Measurements from ENCODE around the gene TLK1.

- TF ChIP-seq MXI1 (conservative IDR thresholded peaks at IDR 0.05; ENCODE audit: poor library complexity, severe bottlenecking), result no peak
- no peak for TF ChIP-seq CTCF (IDR thresholded peaks at IDR 0.05; ENCODE audit: poor library complexity, severe bottlenecking)
- no peak for TF ChIP-seq EZH2 (IDR thresholded peaks at IDR 0.05; ENCODE audit: borderline replicate concordance, insufficient read depth, low read length, poor library complexity, severe bottlenecking)
- no peak for TF ChIP-seq POLR2AphosphoS5 (IDR thresholded peaks at IDR 0.05)
- no peak for TF ChIP-seq EP300 (conservative IDR thresholded peaks at IDR 0.05; ENCODE audit: poor library complexity, severe bottlenecking)
- TF ChIP-seq SMC3 (conservative IDR thresholded peaks at IDR 0.05; ENCODE audit: poor library complexity), result no peak
Measured at GRCh38 chr2:171004363-171004762, 156.3 kb downstream of the TLK1 start.

Data from neural cell (in vitro differentiated cells).